K562 (cell line): ENCODE data around the gene MAST4. TPM values are rescaled to one million over a fixed set of nuclear protein-coding genes. Genes with fewer than 3 reads are reported as not detected.

ENCODE experiments used
- ATAC-seq: fragments of 200-7000 bp; cut with Tn5 transposase; 3 replicates; pipeline ENCODE4 v1.9.1; 2020; ENCODE audit warnings: moderate library complexity
- BruUV-seq: library from RNA; stranded (reverse); fragments of 400-500 nt; replicated peaks from 2 replicates; lab custom pipeline; 2021; lab: Mats Ljungman, UMichigan
- CTCF ChIA-PET: fragments of 300-600 bp; formaldehyde crosslinking; extraction: SDS; loops from one replicate; lab custom pipeline; 2021; ENCODE audit warnings: low intra/inter-chr PET ratio; lab: Yijun Ruan, JAX
- POLR2A ChIA-PET: fragments of 300-600, 350-650 bp; sonication (Branson Sonifier 250); formaldehyde crosslinking; extraction: SDS; loops from one replicate; lab custom pipeline; 2021; ENCODE audit warnings: antibody characterized with exemption, inconsistent platforms; lab: Yijun Ruan, JAX
- DNase-seq, 4 experiments: peaks; one replicate each; pipeline versions ENCODE4 v3.0.0 to v3.0.0-alpha.2; 2011 to 2018; ENCODE audit warnings: low spot score in 3 of 4, mixed read lengths in 3 of 4; ENCODE audit errors: extremely low read depth in 1 of 4
- FAIRE-seq: peaks from 2 replicates; lab custom pipeline; 2011; peaks lifted over from hg19 to GRCh38; lab: Jason Lieb, UNC
- H2AFZ ChIP-seq: 2 replicates; pipeline ENCODE4 v1.6.0; 2011; ENCODE audit warnings: low read depth, low read length, control low read depth, inconsistent platforms
- H3K27ac ChIP-seq: fragments of 200-600 bp; 3 replicates; pipeline ENCODE4 v1.8.0; 2011; ENCODE audit warnings: low read depth, mild to moderate bottlenecking, control low read depth, inconsistent platforms, low read length, moderate library complexity, mixed read lengths; ENCODE audit errors: extremely low read depth
- H3K27me3 ChIP-seq, 2 experiments: fragments of 300-600 bp in 1 of 2; 2 replicates in 1 of 2; 3 replicates in 1 of 2; pipeline versions ENCODE4 v1.6.0 to v1.8.0; 2011; ENCODE audit warnings: inconsistent platforms in 2 of 2, low read length in 2 of 2, mild to moderate bottlenecking in 1 of 2, mixed read lengths in 1 of 2, moderate library complexity in 1 of 2; ENCODE audit not compliant: control insufficient read depth in 2 of 2, insufficient read depth in 2 of 2
- H3K36me3 ChIP-seq: fragments of 300-600 bp; 3 replicates; pipeline ENCODE4 v1.8.0; 2011; ENCODE audit warnings: mild to moderate bottlenecking, low read length, inconsistent platforms; ENCODE audit not compliant: control insufficient read depth, insufficient read depth
- H3K4me1 ChIP-seq, 2 experiments: fragments of 200-600 bp in 1 of 2; replicated peaks in 1 of 2; 2 replicates in 1 of 2; 3 replicates in 1 of 2; pipeline versions ENCODE4 v1.5.1 to v1.8.0; 2011; ENCODE audit warnings: inconsistent platforms in 2 of 2, low read length in 2 of 2, mild to moderate bottlenecking in 1 of 2, mixed read lengths in 1 of 2, moderate library complexity in 1 of 2; ENCODE audit not compliant: control insufficient read depth in 2 of 2, insufficient read depth in 2 of 2
- H3K4me2 ChIP-seq: 2 replicates; pipeline ENCODE4 v1.6.1; 2011; ENCODE audit warnings: low read length, control low read depth, inconsistent platforms, mixed read lengths; ENCODE audit not compliant: insufficient read depth
- H3K4me3 ChIP-seq: fragments of 200-600 bp; sonication (generic), shearing (Covaris generic); 2 replicates; pipeline ENCODE4 v1.5.1; 2016; ENCODE audit warnings: control low read depth, inconsistent platforms
- H3K79me2 ChIP-seq: fragments of 200-600 bp; 3 replicates; pipeline ENCODE4 v1.8.0; 2011; ENCODE audit warnings: low read length, inconsistent platforms; ENCODE audit not compliant: control insufficient read depth, insufficient read depth
- H3K9ac ChIP-seq, 2 experiments: 2 replicates each; pipeline versions ENCODE4 v1.6.0 to v1.6.1; 2011; ENCODE audit warnings: low read depth in 2 of 2, low read length in 2 of 2, control low read depth in 1 of 2, inconsistent platforms in 1 of 2, mild to moderate bottlenecking in 1 of 2, mixed read lengths in 1 of 2; ENCODE audit not compliant: insufficient read depth in 1 of 2
- H3K9me1 ChIP-seq: one replicate; pipeline ENCODE4 v1.6.0; 2011; ENCODE audit warnings: inconsistent platforms, mild to moderate bottlenecking, low read length, moderate library complexity; ENCODE audit not compliant: control insufficient read depth, insufficient read depth
- H3K9me3 ChIP-seq: replicated peaks from 2 replicates; pipeline ENCODE4 v1.5.1; 2011; ENCODE audit warnings: low read depth, low read length, inconsistent platforms; ENCODE audit not compliant: control insufficient read depth, insufficient read depth
- H4K20me1 ChIP-seq: replicated peaks from 2 replicates; pipeline ENCODE4 v1.6.1; 2011; ENCODE audit warnings: low read length, inconsistent platforms, mixed read lengths; ENCODE audit not compliant: control insufficient read depth, insufficient read depth
- FOXA1 ChIP-seq: fragments of 450-650 bp; IDR thresholded peaks from 2 replicates; pipeline ENCODE4 v1.6.1; 2016; ENCODE audit warnings: mild to moderate bottlenecking, borderline replicate concordance
- GABPA ChIP-seq: fragments of 200-800 bp; sonication (Bioruptor generic); conservative IDR thresholded peaks from 2 replicates; pipeline ENCODE4 v1.6.1; 2016; ENCODE audit warnings: low read depth, missing genetic modification characterization, missing compliant biosample characterization
- HDAC3 ChIP-seq: fragments of 450-650 bp; IDR thresholded peaks from 2 replicates; pipeline ENCODE4 v1.6.1; 2018; ENCODE audit warnings: borderline replicate concordance, mild to moderate bottlenecking, moderate library complexity; ENCODE audit not compliant: partially characterized antibody
- HLTF ChIP-seq: fragments of 450-650 bp; IDR thresholded peaks from 2 replicates; pipeline ENCODE4 v1.6.1; 2016
- HNRNPL ChIP-seq: fragments of 200-400 bp; formaldehyde crosslinking; IDR thresholded peaks from 2 replicates; pipeline ENCODE4 v1.6.1; 2017; ENCODE audit warnings: low read depth, mild to moderate bottlenecking, low read length
- KDM1A ChIP-seq, 2 experiments: fragments of 450-650 bp; IDR thresholded peaks; 2 replicates each; pipeline ENCODE4 v1.6.1; 2016; ENCODE audit warnings: mild to moderate bottlenecking in 2 of 2
- KHSRP ChIP-seq: fragments of 450-650 bp; IDR thresholded peaks from 2 replicates; pipeline ENCODE4 v1.6.1; 2017
- NEUROD1 ChIP-seq: fragments of 150-350 bp; IDR thresholded peaks from 2 replicates; pipeline ENCODE4 v1.6.1; 2014; ENCODE audit warnings: borderline replicate concordance, low read length, low read depth; ENCODE audit not compliant: partially characterized antibody
- RAD21 ChIP-seq, 2 experiments: fragments of 250-450 bp in 1 of 2; fragments of 450-650 bp in 1 of 2; sonication (Bioruptor Pico) in 1 of 2; formaldehyde crosslinking in 1 of 2; IDR thresholded peaks in 1 of 2; conservative IDR thresholded peaks in 1 of 2; 2 replicates each; pipeline versions ENCODE4 v1.4.0 to v1.8.0; 2020 to 2022; ENCODE audit warnings: mild to moderate bottlenecking in 2 of 2, moderate library complexity in 1 of 2
- RBBP5 ChIP-seq: fragments of 200-600 bp; sonication (generic); IDR thresholded peaks from 2 replicates; pipeline ENCODE4 v1.6.1; 2012; ENCODE audit warnings: borderline replicate concordance, mild to moderate bottlenecking, low read length, control low read depth, inconsistent platforms; ENCODE audit not compliant: insufficient read depth, poor library complexity, severe bottlenecking
- ZEB2 ChIP-seq: fragments of 450-650 bp; IDR thresholded peaks from 2 replicates; pipeline ENCODE4 v1.6.1; 2016
- ZNF589 ChIP-seq: fragments of 200-800 bp; sonication (Bioruptor generic); IDR thresholded peaks from 2 replicates; pipeline ENCODE4 v1.6.1; 2016; ENCODE audit warnings: low read depth, missing genetic modification characterization, missing compliant biosample characterization
- ZNF699 ChIP-seq: fragments of 250-450 bp; sonication (Bioruptor Pico); IDR thresholded peaks from 2 replicates; pipeline ENCODE4 v1.8.0; 2021; ENCODE audit warnings: mild to moderate bottlenecking, moderate library complexity; ENCODE audit not compliant: insufficient replicate concordance
- WGBS: fragments of 100-300 bp; shearing (Covaris generic); methylation state at CpG from one replicate; pipeline ENCODE4 v1.1.6; 2016; ENCODE audit warnings: low coverage, mixed read lengths; ENCODE audit not compliant: insufficient coverage; ENCODE audit errors: missing lambda C conversion rate; 5-methylcytosine and 5-hydroxymethylcytosine counted together
- in situ Hi-C: fragments of 300-500 bp; cut with MboI; formaldehyde crosslinking; loops from 4 replicates; pipeline ENCODE4 v1.15.0; 2018; ENCODE audit warnings: inconsistent platforms, mixed read lengths
- intact Hi-C: fragments of 100-400 bp; cut with micrococcal nuclease; formaldehyde crosslinking; loops from 2 replicates; pipeline ENCODE4 v1.14.2; 2022
- polyA plus RNA-seq, 8 experiments: library from polyadenylated mRNA; depleted of rRNA in 4 of 8; stranded (reverse) in 5 of 8; unstranded in 3 of 8; fragments of >200 nt; fragmentation: Nextera tagmentation in 2 of 8; fragmentation: Illumina TruSeq in 1 of 8; extraction: Ambion mirVana in 2 of 8; extraction: Trizol in 1 of 8; gene quantifications; 2 replicates each; pipeline versions ENCODE4 v1.2.1 to v1.2.3, GENCODE V29; 2011 to 2014; ENCODE audit warnings: inconsistent platforms in 1 of 8, missing spikeins in 1 of 8
- total RNA-seq, 7 experiments: library from RNA; depleted of rRNA in 6 of 7; stranded (reverse); fragments of >200 nt in 6 of 7; fragmentation: Illumina TruSeq in 2 of 7; extraction: Trizol in 2 of 7; gene quantifications; 2 replicates each; pipeline versions ENCODE4 v1.2.1 to v1.2.3, GENCODE V29; 2011 to 2021; ENCODE audit warnings: low replicate concordance in 1 of 7

Gene MAST4
- total and polyA plus RNA-seq, 9 of the 15 experiments (the other 6 are each of a cell fraction or from before 2014, with no cell fraction given): 0.88 to 10.1 (median 5.2) TPM

DNA sequence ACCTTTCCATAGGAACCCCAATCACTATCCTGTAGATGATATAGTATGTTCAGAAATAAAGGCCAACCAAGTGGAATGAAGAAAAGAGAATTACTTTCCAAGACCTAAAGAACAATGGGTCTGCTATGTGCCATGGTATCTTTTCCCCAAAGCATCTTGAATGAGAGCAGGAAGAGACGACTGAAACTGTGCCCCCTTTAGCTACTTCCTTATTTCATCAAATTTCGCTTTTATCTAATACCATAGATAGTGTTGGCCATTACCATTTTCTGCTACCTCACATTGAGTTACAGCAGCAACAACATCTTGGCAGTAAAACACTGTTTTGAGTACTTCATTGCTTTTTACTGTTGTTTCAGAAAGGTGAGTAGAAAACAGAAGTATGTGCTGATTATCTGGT is 333.8 kb downstream of the MAST4 start:
- CTCF ChIA-PET: no interaction called here
- Histone ChIP-seq H3K4me2 (no peak overlapping the region), H3K27me3 (no peaks in the 10 kb centered on the region; a peak in 1 of 5 replicates), H3K9me1 (no peaks in the 10 kb centered on the region), H3K9me3 (no peaks in the 10 kb centered on the region), H3K9ac (no peak overlapping the region), H3K79me2 (no peaks in the 10 kb centered on the region), H3K4me3 (no peak overlapping the region), H3K27ac (no peak overlapping the region), H2AFZ (no peak overlapping the region)
- intact Hi-C loops (no loop called here), in situ Hi-C loops (no loop called here)
- WGBS: 0% methylated on average over 2 of the region's 2 CpGs
- ATAC-seq (no peak), DNase-seq (no peak), FAIRE-seq (no peak)
- BruUV-seq: no TSS peak
- POLR2A ChIA-PET: interaction anchor here (0.5 to 0.6 kb wide), 2 partner anchors 117 to 1074 kb away, joined by 3 read pairs; no protein-coding TSS in a partner anchor
- TF ChIP-seq KHSRP: no peak
- TF ChIP-seq KDM1A (IDR thresholded peaks at IDR 0.05): no peak
- no peak for TF ChIP-seq ZNF589 (CRISPR knock-in tag)
- no peak for TF ChIP-seq HDAC3
- no peak for TF ChIP-seq HLTF
- TF ChIP-seq ZEB2: no peak
- no peak for TF ChIP-seq FOXA1
- no peak for TF ChIP-seq RBBP5
- no peak for TF ChIP-seq ZNF699 (CRISPR knock-in tag)
- no peak for TF ChIP-seq HNRNPL
- no peak for TF ChIP-seq NEUROD1
- TF ChIP-seq GABPA: no peak
- no peak for TF ChIP-seq RAD21 (CRISPR knock-in tag; conservative IDR thresholded peaks at IDR 0.05 in 1 of 2, IDR thresholded peaks at IDR 0.05 in 1 of 2)
- TF ChIP-seq, all 486 proteins: peak for 0
- Histone ChIP-seq H4K20me1 (no peaks in the 10 kb centered on the region), H3K4me1 (no peaks in the 10 kb centered on the region), H3K36me3 (no peaks in the 10 kb centered on the region)
